ENCODE data around the gene INO80B.

GRCh38 chr2:74486141-74486540 is 31.3 kb downstream of the INO80B start:
- TF ChIP-seq, protein P1, sequence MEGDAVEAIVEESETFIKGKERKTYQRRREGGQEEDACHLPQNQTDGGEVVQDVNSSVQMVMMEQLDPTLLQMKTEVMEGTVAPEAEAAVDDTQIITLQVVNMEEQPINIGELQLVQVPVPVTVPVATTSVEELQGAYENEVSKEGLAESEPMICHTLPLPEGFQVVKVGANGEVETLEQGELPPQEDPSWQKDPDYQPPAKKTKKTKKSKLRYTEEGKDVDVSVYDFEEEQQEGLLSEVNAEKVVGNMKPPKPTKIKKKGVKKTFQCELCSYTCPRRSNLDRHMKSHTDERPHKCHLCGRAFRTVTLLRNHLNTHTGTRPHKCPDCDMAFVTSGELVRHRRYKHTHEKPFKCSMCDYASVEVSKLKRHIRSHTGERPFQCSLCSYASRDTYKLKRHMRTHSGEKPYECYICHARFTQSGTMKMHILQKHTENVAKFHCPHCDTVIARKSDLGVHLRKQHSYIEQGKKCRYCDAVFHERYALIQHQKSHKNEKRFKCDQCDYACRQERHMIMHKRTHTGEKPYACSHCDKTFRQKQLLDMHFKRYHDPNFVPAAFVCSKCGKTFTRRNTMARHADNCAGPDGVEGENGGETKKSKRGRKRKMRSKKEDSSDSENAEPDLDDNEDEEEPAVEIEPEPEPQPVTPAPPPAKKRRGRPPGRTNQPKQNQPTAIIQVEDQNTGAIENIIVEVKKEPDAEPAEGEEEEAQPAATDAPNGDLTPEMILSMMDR (IDR thresholded peaks at IDR 0.05 in 8 of 11, conservative IDR thresholded peaks at IDR 0.05 in 3 of 11): no peak
- TF ChIP-seq POLR2A (IDR thresholded peaks at IDR 0.05): no peak
